DMS153 treated with DMSO at 0.1 percent for 48 hours (cell line): Measurements from ENCODE around the gene LYL1.
A peak's percentile ranks its signal among the peaks of the same experiment; 100 is the strongest.

Experiments
- DNase-seq: peaks from one replicate; lab custom pipeline; 2025; ENCODE audit not compliant: unreplicated experiment; lab: John Stamatoyannopoulos, UW

Gene LYL1

DNA sequence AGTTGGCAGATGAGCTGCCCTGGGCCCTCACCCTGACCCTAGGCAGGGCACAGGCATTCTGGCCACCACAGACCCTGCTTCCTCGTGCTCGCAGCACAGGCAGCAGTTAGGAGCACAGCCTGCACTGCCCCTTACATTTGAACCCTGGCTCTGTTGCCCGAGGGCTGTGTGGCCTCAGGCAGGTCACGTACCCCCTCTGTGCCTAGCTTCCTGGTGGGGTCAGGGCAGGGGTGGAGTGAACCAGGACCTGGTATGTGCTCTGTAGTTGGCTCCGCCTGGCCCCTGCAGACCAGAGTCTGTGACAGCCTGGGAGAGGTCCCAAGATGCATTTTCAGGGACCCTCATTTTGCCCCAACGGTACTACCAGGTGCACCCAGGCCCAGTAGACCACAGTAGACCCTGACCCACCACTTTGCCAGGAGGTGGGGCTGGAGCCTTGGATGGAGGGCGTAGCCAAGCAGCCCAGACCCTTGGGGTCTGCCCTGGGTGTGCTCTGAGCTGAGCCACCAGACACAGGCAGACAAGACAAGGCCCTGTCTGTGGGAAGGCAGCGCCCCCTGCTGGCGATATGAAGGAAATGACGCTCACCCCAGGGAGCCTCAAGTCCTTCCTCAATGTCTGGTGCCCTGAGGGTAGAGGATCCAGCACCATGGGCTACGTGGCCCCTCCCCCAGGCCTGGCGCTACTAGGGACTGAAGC is 9.1 kb downstream of the LYL1 start:
- peak; percentile 73 for DNase-seq

GRCh38 chr19:13092606-13093235 is 9.9 kb downstream of the LYL1 start:
- DNase-seq = no peak

- DNase-seq = no peak
Observed at GRCh38 chr19:13092158-13092543, 10.5 kb downstream of the LYL1 start.

GRCh38 chr19:13091400-13092157 is 11.1 kb downstream of the LYL1 start:
- DNase-seq = no peak

- DNase-seq = no peak
Observed at GRCh38 chr19:13090511-13091231, 12.0 kb downstream of the LYL1 start.

GRCh38 chr19:13089857-13090507 is 12.7 kb downstream of the LYL1 start:
- DNase-seq = no peak

- DNase-seq = no peak
Observed at GRCh38 chr19:13089139-13089856, 13.4 kb downstream of the LYL1 start.

- no peak for DNase-seq
Observed at GRCh38 chr19:13087795-13088537, 14.7 kb downstream of the LYL1 start.

DNA sequence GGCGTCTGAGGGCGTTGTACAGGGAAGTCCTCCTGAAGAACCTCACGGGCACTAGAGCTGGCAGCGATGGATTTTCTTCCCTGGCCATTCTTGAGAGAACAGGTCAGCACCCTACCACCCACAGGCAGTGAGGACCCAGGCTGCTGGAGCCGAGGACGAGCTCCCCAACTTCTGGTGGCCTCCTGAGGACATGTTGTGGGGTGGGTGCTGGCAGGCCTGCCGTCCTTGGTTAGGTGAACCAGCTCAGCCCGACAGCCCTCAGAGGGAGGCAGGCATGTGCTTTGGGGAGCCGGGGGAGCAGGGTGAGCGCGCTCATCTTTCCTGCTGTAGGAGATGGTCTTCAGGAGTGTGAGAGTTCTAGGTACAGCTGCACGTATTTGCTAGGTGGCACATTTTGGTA is 15.4 kb downstream of the LYL1 start:
- no peak for DNase-seq

GRCh38 chr19:13086341-13086740 is 16.3 kb downstream of the LYL1 start:
- no peak for DNase-seq

GRCh38 chr19:13085666-13086065 is 17.0 kb downstream of the LYL1 start:
- DNase-seq = no peak

DNA sequence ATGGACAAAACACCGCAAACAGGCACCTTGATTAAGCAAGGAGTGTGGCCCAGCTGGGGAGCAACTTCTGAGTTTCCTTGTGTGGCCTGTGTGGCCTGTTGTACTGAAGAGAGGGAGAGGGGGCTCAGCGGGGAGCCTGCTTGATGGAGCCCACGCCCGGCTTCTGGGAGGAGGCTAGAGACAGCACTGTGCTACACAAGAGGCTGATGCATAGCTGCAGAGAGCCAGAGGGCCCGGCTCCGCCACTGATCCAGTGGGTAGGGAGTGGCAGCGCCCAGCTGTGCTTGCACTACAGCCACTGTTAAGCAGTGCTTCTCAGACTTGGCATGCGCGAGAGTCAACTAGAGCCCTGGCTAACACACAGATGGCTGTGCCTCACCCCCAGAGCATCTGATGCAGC is 19.0 kb downstream of the LYL1 start:
- DNase-seq = no peak

GRCh38 chr19:13083008-13083404 is 19.7 kb downstream of the LYL1 start:
- no peak for DNase-seq

DNA sequence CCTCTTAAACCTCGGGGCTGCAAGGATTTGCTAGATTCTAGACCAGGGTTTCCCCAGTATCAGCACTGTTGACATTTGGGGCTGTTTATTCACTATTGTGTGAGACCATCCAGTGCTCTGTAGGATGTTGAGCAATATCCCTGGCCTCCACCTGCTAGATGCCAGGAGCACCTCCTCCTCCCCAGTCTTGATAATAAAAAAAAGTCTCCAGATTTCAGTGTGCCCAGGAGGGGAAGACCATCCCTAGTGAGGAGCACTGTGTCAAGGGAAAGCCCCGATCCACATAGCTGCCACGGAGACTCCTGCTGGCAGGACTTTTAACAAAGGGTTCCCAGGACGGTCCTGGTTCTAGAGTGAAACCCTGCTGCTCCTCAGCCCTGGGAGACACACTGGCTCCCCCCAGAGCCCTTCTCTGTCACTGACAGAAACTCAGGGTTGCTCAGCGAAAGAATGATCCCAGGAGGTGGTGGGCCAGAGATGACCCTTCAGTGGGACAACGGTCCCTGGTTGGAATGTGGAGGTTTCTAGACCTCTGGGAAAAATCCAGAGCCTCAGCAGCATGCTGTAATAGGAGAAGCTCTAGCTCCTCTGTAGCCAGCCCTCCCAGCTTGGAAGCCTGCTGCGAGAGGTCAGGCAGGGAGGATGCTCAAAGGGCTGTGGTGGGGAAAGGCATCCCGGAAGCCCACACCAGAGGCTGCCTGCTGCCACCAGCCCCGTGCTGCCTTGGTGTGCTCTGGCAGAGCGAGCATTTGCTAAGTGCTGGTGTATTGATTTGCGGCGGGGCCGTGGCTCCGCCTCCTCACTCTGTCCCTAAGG is 20.3 kb downstream of the LYL1 start:
- DNase-seq = peak; percentile 68

DNA sequence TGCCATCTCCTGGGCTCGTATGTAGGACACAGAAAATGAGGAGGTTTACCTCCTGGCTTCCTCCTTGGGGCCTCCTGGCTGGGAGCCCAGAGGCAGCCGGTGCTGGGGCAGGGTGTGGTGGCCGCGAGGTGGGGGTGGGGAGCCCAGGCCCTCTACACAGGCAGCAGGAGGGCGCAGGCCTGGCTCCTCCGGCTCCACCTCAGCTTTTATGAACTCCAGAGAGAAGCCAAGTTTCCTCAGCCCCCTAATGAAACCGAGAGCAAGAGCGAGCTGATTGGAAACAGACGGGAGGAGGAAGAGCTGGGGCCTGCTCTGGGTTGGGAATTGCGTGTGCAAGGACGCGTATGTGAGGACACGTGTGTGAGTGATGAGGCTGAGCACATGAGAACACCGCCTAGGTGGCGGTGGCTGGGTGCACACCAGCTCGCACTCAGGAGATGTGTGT is 23.1 kb downstream of the LYL1 start:
- DNase-seq = peak; percentile 66

- peak; percentile 39 for DNase-seq
Observed at GRCh38 chr19:13078897-13079541, 23.6 kb downstream of the LYL1 start.

GRCh38 chr19:13078381-13078780 is 24.3 kb downstream of the LYL1 start:
- no peak for DNase-seq

- no peak for DNase-seq
Observed at GRCh38 chr19:13077240-13077639, 25.4 kb downstream of the LYL1 start.
